ENCODE measurements around the gene SUN2. TPM values are rescaled to one million over a fixed set of nuclear protein-coding genes. Genes with fewer than 3 reads are reported as not detected.

SUN2 gene
- total RNA-seq, 1 donor from 2014 or later, result 130 TPM

Other genes starting within 250 kb of the SUN2 start
- gene DDX17, start 249.7 kb downstream of the SUN2 start, total RNA-seq, result 215 TPM
- gene DMC1, start 185.8 kb downstream of the SUN2 start, total RNA-seq, result 1.9 TPM
- 0.46 TPM for gene FAM227A, start 99.6 kb downstream of the SUN2 start, total RNA-seq
- gene CBY1, start 99.4 kb downstream of the SUN2 start, total RNA-seq, result 36.9 TPM
- 55.7 TPM for gene TOMM22, start 74.0 kb downstream of the SUN2 start, total RNA-seq
- gene JOSD1, start 55.1 kb downstream of the SUN2 start, total RNA-seq, result 24.0 TPM
- 34.3 TPM for gene GTPBP1, start 50.1 kb downstream of the SUN2 start, total RNA-seq
- 8.1 TPM for gene DNAL4, start 38.1 kb upstream of the SUN2 start, total RNA-seq
- gene NPTXR, start 88.0 kb upstream of the SUN2 start, total RNA-seq, result 23.5 TPM
- 60.3 TPM for gene CBX6, start 116.2 kb upstream of the SUN2 start, total RNA-seq
- 1.7 TPM for gene APOBEC3A, start 201.6 kb upstream of the SUN2 start, total RNA-seq
- gene APOBEC3B, start 226.3 kb upstream of the SUN2 start, total RNA-seq, result 0.54 TPM